Measurements from ENCODE around the gene EXOG. TPM values are rescaled to one million over a fixed set of nuclear protein-coding genes. Genes with fewer than 3 reads are reported as not detected.

Gene EXOG
- total RNA-seq, 2 donors from 2014 or later = 10.5 to 13.5 TPM

DNA sequence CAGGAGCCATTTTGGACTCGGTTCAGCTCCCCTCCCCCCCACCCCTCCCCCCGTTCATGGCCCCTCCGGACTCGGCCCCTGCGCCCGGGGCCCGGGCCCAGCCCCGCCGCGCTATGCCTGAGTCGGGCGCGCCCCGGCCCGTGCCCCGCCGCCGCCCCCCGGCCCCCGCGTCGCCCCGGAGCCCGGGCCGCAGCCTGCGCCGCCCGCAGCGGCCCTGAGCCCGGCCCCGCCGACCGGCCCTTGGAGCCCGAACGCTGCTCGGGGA, 42.3 kb upstream of the EXOG start:
- DNase-seq = no peak
- peak overlapping the region; percentile 89 to 92 (median 90) for H3K27ac ChIP-seq
- H3K9me3 ChIP-seq = no peaks in the 10 kb centered on the region
- ATAC-seq = no peak
- TF ChIP-seq POLR2A (IDR thresholded peaks at IDR 0.05) = no peak
- TF ChIP-seq, protein P1, sequence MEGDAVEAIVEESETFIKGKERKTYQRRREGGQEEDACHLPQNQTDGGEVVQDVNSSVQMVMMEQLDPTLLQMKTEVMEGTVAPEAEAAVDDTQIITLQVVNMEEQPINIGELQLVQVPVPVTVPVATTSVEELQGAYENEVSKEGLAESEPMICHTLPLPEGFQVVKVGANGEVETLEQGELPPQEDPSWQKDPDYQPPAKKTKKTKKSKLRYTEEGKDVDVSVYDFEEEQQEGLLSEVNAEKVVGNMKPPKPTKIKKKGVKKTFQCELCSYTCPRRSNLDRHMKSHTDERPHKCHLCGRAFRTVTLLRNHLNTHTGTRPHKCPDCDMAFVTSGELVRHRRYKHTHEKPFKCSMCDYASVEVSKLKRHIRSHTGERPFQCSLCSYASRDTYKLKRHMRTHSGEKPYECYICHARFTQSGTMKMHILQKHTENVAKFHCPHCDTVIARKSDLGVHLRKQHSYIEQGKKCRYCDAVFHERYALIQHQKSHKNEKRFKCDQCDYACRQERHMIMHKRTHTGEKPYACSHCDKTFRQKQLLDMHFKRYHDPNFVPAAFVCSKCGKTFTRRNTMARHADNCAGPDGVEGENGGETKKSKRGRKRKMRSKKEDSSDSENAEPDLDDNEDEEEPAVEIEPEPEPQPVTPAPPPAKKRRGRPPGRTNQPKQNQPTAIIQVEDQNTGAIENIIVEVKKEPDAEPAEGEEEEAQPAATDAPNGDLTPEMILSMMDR (IDR thresholded peaks at IDR 0.05) = no peak
- 1% methylated on average over 12 of the region's 36 CpGs; no CpG with 5 or more reads in 1 of the 2 donors for WGBS, 2 donors
- intact Hi-C loops (cut with DNase I) = no loop called here
- H3K36me3 ChIP-seq (replicated peaks in 1 of 2; ENCODE audit: insufficient read depth in 1 of 2, low read depth in 2 of 2) = no peaks in the 10 kb centered on the region
- H3K4me3 ChIP-seq = peak overlapping the region in 1 of 2 donors; percentile 48
- peaks cover 49% of the 10 kb centered on the region for H3K4me1 ChIP-seq
- H3K27me3 ChIP-seq = no peaks in the 10 kb centered on the region

DNA sequence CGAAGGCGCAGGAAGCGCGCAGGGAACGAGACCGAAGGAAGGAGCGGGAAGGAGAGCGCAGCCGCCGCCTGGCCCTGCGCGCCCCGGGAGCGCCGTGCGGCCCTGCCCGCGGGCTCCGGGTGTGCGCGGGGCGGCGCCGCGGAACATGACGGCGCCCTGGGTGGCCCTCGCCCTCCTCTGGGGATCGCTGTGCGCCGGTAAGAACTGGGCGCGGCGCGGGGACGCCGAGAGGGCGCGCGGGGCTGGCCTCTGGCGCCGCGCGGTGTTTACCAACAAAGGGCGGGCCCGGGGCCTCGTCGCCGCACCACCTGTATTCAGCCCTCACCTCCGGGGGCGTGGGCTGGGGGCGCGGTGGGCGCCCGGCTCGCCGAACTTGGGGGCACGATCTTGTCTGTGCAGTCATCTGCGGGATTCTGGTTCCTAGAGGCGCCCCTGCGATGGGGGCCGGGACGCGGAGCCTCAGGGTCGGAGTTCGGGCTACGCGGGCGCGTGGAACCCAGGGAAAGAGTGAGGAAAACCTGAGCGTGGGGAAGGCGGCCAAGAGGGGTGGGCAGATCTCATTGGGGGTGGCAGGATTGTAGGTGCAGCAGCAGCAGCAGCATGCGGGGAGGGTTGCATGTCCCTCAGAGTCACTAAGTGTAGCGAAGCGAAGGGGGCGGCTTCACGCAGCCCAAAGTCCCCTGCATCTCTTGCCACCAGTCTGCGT, 41.8 kb upstream of the EXOG start:
- Histone ChIP-seq H3K9me3 (no peaks in the 10 kb centered on the region), H3K4me3 (peak overlapping the region; percentile 48 to 62), H3K4me1 (peaks cover 51% of the 10 kb centered on the region), H3K27ac (peak overlapping the region; percentile 89 to 92 (median 90)), H3K27me3 (no peaks in the 10 kb centered on the region), H3K36me3 (replicated peaks in 1 of 2; ENCODE audit: insufficient read depth in 1 of 2, low read depth in 2 of 2) (no peaks in the 10 kb centered on the region)
- TF ChIP-seq, protein P1 (IDR thresholded peaks at IDR 0.05) = peak in 1 of 7 experiments; percentile 10
- peak in 2 of 3 donors; percentile 20 to 25 for TF ChIP-seq POLR2A (IDR thresholded peaks at IDR 0.05)
- intact Hi-C loops (cut with DNase I) = no loop called here
- 0 to 2% methylated on average over 15 to 72 of the region's 78 CpGs for WGBS, 2 donors
- ATAC-seq = peak; percentile 45
- peak; percentile 42 to 62 (median 50) for DNase-seq

DNA sequence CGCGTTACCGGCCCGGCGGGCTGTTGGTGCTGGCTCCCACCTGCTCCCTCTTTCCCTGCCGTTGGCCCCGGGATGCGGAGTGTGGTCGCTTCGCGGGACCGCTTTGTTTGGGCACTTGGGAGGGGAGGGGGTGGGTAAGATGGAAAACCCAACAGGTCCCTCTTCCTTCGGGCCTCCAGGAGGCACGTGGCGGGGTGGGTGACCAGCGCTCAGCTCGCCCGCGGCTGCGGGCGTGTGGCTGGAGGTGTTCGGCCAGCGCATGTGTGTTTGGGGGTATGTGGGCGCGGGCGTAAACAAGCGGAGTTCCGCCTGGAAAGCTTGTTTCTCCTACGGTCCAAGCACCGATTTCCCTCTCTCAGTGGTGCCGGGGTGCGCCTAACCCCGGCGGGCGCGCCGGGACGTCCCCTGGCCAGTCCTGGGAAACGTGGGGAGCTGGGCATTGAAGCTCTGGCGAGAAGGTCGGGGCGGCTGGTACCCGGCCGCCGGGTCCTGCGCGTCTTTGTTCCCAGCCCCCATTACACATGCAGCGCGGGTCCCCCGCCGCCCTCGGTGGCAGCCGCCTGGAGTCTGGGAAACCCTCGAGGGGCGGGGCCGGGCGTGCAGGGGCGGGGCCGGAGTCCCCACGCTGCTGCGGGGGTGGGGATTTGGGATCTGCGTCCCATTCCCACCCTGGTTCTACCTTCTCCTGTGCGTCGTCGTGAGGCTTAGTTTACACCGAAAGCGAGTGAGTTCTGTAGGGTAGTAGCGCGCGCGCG, 41.1 kb upstream of the EXOG start:
- DNase-seq (peak; percentile 87 to 92 (median 90)), ATAC-seq (peak; percentile 59)
- 0% methylated on average over 2 to 67 of the region's 72 CpGs for WGBS, 2 donors
- peak overlapping the region; percentile 48 to 62 for H3K4me3 ChIP-seq
- intact Hi-C loops (cut with DNase I) = no loop called here
- H3K27ac ChIP-seq = peak overlapping the region; percentile 89 to 92 (median 90)
- H3K4me1 ChIP-seq = peaks cover 51% of the 10 kb centered on the region
- TF ChIP-seq POLR2A (IDR thresholded peaks at IDR 0.05) = peak in 1 of 3 donors; percentile 86
- TF ChIP-seq, protein P1 (IDR thresholded peaks at IDR 0.05) = no peak
- H3K36me3 ChIP-seq (replicated peaks in 1 of 2; ENCODE audit: insufficient read depth in 1 of 2, low read depth in 2 of 2) = no peaks in the 10 kb centered on the region
- no peaks in the 10 kb centered on the region for H3K9me3 ChIP-seq
- H3K27me3 ChIP-seq = no peaks in the 10 kb centered on the region

DNA sequence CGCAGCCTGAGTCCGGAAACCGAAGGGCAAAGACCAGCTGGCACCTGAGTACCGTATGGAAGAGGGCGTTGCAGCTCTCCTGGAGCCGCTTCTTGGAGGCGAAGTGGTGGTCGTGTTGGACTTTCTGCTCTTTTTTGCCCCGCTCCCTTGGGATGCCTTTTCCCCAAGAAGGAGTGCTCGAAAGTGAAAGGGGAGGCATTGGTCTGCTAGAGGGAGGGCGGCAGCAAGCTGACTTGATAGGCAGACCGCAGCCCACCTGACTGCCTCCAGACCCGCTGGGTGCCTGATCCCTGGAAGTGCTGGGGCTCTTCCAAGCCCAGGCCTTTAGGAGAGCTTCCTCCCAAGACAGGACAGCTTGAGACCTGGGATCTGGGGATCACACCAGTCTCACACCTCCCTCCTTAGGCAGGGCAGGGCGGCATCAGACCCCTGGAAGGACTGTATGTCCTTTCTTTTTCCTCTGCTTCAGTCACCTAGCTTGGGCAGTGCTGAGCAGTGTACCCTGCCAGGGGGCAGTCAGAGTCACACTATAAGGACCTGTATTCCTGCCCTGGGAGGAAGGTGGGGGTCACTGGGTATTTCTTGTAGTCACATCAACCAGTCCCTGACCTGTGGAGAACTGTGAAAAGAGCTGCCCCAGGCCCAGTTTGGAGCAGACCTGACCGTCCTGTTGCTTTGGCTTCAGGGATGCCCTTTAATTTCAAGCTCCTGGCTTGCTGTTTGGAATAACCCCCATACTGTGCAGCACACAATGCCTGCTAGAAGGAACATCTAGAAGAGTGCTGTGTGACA, 40.3 kb upstream of the EXOG start:
- Histone ChIP-seq H3K36me3 (replicated peaks in 1 of 2; ENCODE audit: insufficient read depth in 1 of 2, low read depth in 2 of 2) (no peaks in the 10 kb centered on the region), H3K27ac (peak overlapping the region; percentile 89 to 92 (median 90)), H3K4me1 (peaks cover 58% of the 10 kb centered on the region), H3K27me3 (no peaks in the 10 kb centered on the region), H3K9me3 (no peaks in the 10 kb centered on the region), H3K4me3 (peak overlapping the region; percentile 48 to 62)
- DNase-seq (no peak), ATAC-seq (no peak)
- WGBS, 2 donors = 6 to 40% methylated on average over 3 to 15 of the region's 15 CpGs
- intact Hi-C loops (cut with DNase I) = no loop called here
- TF ChIP-seq, protein P1 (IDR thresholded peaks at IDR 0.05) = no peak
- TF ChIP-seq POLR2A (IDR thresholded peaks at IDR 0.05) = peak in 2 of 3 donors; percentile 38 to 80
